Adipocyte (in vitro differentiated cells): ENCODE data around the gene PPIL3.

ENCODE experiments used
- DNase-seq: peaks from one replicate; pipeline ENCODE4 v3.0.0-alpha.2; 2015; ENCODE audit warnings: low read depth
- H3K27me3 ChIP-seq: replicated peaks from 2 replicates; pipeline ENCODE4 v1.7.0; 2013; ENCODE audit warnings: mild to moderate bottlenecking, low read length, moderate library complexity; ENCODE audit not compliant: control insufficient read depth, insufficient read depth
- H3K36me3 ChIP-seq: 2 replicates; pipeline ENCODE4 v1.7.0; 2013; ENCODE audit warnings: low read length, mild to moderate bottlenecking, moderate library complexity; ENCODE audit not compliant: control insufficient read depth, insufficient read depth, severe bottlenecking
- H3K4me1 ChIP-seq: 2 replicates; pipeline ENCODE4 v1.7.0; 2013; ENCODE audit warnings: mild to moderate bottlenecking, low read length, moderate library complexity; ENCODE audit not compliant: control insufficient read depth, insufficient read depth
- H3K4me3 ChIP-seq: 2 replicates; pipeline ENCODE4 v1.7.0; 2013; ENCODE audit warnings: mild to moderate bottlenecking, low read length, moderate library complexity
- H3K9ac ChIP-seq: 2 replicates; pipeline ENCODE4 v1.7.0; 2013; ENCODE audit warnings: mild to moderate bottlenecking, low read length, moderate library complexity
- H3K9me3 ChIP-seq: 2 replicates; pipeline ENCODE4 v1.7.0; 2013; ENCODE audit warnings: mild to moderate bottlenecking, low read length, moderate library complexity; ENCODE audit not compliant: control insufficient read depth

Gene PPIL3

GRCh38 chr2:200878289-200878880, 10.5 kb downstream of the PPIL3 start:
- Histone ChIP-seq H3K36me3 (peaks cover 77% of the 10 kb centered on the region), H3K27me3 (no peaks in the 10 kb centered on the region), H3K4me3 (no peak overlapping the region), H3K9me3 (no peaks in the 10 kb centered on the region), H3K9ac (no peak overlapping the region), H3K4me1 (no peaks in the 10 kb centered on the region)
- DNase-seq = no peak

- no peak for DNase-seq
- H3K4me3 ChIP-seq = no peak overlapping the region
- H3K9ac ChIP-seq = no peak overlapping the region
- no peaks in the 10 kb centered on the region for H3K4me1 ChIP-seq
- H3K27me3 ChIP-seq = no peaks in the 10 kb centered on the region
- peaks cover 76% of the 10 kb centered on the region for H3K36me3 ChIP-seq
- no peaks in the 10 kb centered on the region for H3K9me3 ChIP-seq
Measured at GRCh38 chr2:200877443-200877842, 11.4 kb downstream of the PPIL3 start.

- H3K27me3 ChIP-seq = no peaks in the 10 kb centered on the region
- no peak overlapping the region for H3K9ac ChIP-seq
- no peaks in the 10 kb centered on the region for H3K9me3 ChIP-seq
- DNase-seq = no peak
- H3K36me3 ChIP-seq = peaks cover 67% of the 10 kb centered on the region
- no peaks in the 10 kb centered on the region for H3K4me1 ChIP-seq
- no peak overlapping the region for H3K4me3 ChIP-seq
Measured at GRCh38 chr2:200873560-200873959, 15.3 kb downstream of the PPIL3 start.

GRCh38 chr2:200871151-200871550, 17.7 kb downstream of the PPIL3 start:
- peaks cover 44% of the 10 kb centered on the region for H3K36me3 ChIP-seq
- no peak overlapping the region for H3K4me3 ChIP-seq
- peaks cover 11% of the 10 kb centered on the region for H3K4me1 ChIP-seq
- no peaks in the 10 kb centered on the region for H3K9me3 ChIP-seq
- no peaks in the 10 kb centered on the region for H3K27me3 ChIP-seq
- DNase-seq = peak; percentile 31
- H3K9ac ChIP-seq = no peak overlapping the region

- Histone ChIP-seq H3K9me3 (no peaks in the 10 kb centered on the region), H3K4me1 (peaks cover 15% of the 10 kb centered on the region), H3K36me3 (peaks cover 26% of the 10 kb centered on the region), H3K27me3 (no peaks in the 10 kb centered on the region), H3K9ac (no peak overlapping the region), H3K4me3 (no peak overlapping the region)
- no peak for DNase-seq
Measured at GRCh38 chr2:200869014-200869413, 19.9 kb downstream of the PPIL3 start.

GRCh38 chr2:200864176-200865034, 24.5 kb downstream of the PPIL3 start, which contains the start of gene CLK1:
Gene CLK1, minus strand, starts transcription at chr2:200864658. Its CDS starts 2,796 bp downstream, at chr2:200861862.
- no peaks in the 10 kb centered on the region for H3K27me3 ChIP-seq
- peak; percentile 98 for DNase-seq
- H3K36me3 ChIP-seq = peaks cover 14% of the 10 kb centered on the region
- H3K4me1 ChIP-seq = peaks cover 40% of the 10 kb centered on the region
- H3K4me3 ChIP-seq = peak within 1 kb of the TSS; percentile 100
- H3K9me3 ChIP-seq = no peaks in the 10 kb centered on the region
- H3K9ac ChIP-seq = peak within 1 kb of the TSS; percentile 100

GRCh38 chr2:200863782-200864175, 25.1 kb downstream of the PPIL3 start:
- Histone ChIP-seq H3K27me3 (no peaks in the 10 kb centered on the region), H3K9me3 (no peaks in the 10 kb centered on the region), H3K9ac (peak overlapping the region; percentile 100), H3K36me3 (peaks cover 20% of the 10 kb centered on the region), H3K4me3 (peak overlapping the region; percentile 100), H3K4me1 (peaks cover 46% of the 10 kb centered on the region)
- DNase-seq = no peak

GRCh38 chr2:200862532-200863000, 26.3 kb downstream of the PPIL3 start:
- Histone ChIP-seq H3K4me1 (peaks cover 54% of the 10 kb centered on the region), H3K4me3 (peak overlapping the region; percentile 100), H3K9me3 (no peaks in the 10 kb centered on the region), H3K36me3 (peaks cover 32% of the 10 kb centered on the region), H3K9ac (peak overlapping the region; percentile 100), H3K27me3 (no peaks in the 10 kb centered on the region)
- peak; percentile 81 for DNase-seq

GRCh38 chr2:200861617-200862155, 27.2 kb downstream of the PPIL3 start:
- Histone ChIP-seq H3K9me3 (no peaks in the 10 kb centered on the region), H3K4me1 (peaks cover 46% of the 10 kb centered on the region), H3K27me3 (no peaks in the 10 kb centered on the region), H3K9ac (peak overlapping the region; percentile 100), H3K36me3 (peaks cover 41% of the 10 kb centered on the region), H3K4me3 (peak overlapping the region; percentile 100)
- peak; percentile 8 for DNase-seq

- no peaks in the 10 kb centered on the region for H3K27me3 ChIP-seq
- peak overlapping the region; percentile 100 for H3K4me3 ChIP-seq
- peak overlapping the region; percentile 100 for H3K9ac ChIP-seq
- H3K36me3 ChIP-seq = peaks cover 56% of the 10 kb centered on the region
- peak; percentile 57 for DNase-seq
- no peaks in the 10 kb centered on the region for H3K9me3 ChIP-seq
- H3K4me1 ChIP-seq = peaks cover 43% of the 10 kb centered on the region
Measured at GRCh38 chr2:200860092-200860795, 28.6 kb downstream of the PPIL3 start.

- H3K27me3 ChIP-seq = no peaks in the 10 kb centered on the region
- peaks cover 90% of the 10 kb centered on the region for H3K36me3 ChIP-seq
- H3K9me3 ChIP-seq = no peaks in the 10 kb centered on the region
- H3K4me1 ChIP-seq = peaks cover 38% of the 10 kb centered on the region
- no peak overlapping the region for H3K9ac ChIP-seq
- DNase-seq = no peak
- no peak overlapping the region for H3K4me3 ChIP-seq
Measured at GRCh38 chr2:200856806-200857205, 32.1 kb downstream of the PPIL3 start.
